Activated naive CD4-positive, alpha-beta T cell treated with anti-CD3 and anti-CD28 coated beads, Interleukin-2, amount 50 U/mL, for 16 hours (primary cell): Measurements from ENCODE around the gene SETD1A.

Experiments used
- DNase-seq: peaks from one replicate; pipeline ENCODE4 v3.0.0-alpha.2; 2020

SETD1A gene

GRCh38 chr16:30983898-30984610, 26.5 kb downstream of the SETD1A start:
- DNase-seq = no peak

GRCh38 chr16:30984669-30985400, 27.3 kb downstream of the SETD1A start, which contains the start of gene HSD3B7:
Gene HSD3B7, plus strand, starts transcription at chr16:30985207. Its CDS starts 452 bp downstream, at chr16:30985659.
- DNase-seq = peak; percentile 79

GRCh38 chr16:30985401-30986128, 28.0 kb downstream of the SETD1A start:
- no peak for DNase-seq

GRCh38 chr16:30986129-30986991, 28.8 kb downstream of the SETD1A start:
- no peak for DNase-seq

- no peak for DNase-seq
These were observed 30.1 kb downstream of the SETD1A start for GRCh38 chr16:30987581-30988190.

GRCh38 chr16:30989469-30990047, 32.0 kb downstream of the SETD1A start:
- no peak for DNase-seq

GRCh38 chr16:30990105-30990504, 32.6 kb downstream of the SETD1A start:
- no peak for DNase-seq

- no peak for DNase-seq
These were observed 33.5 kb downstream of the SETD1A start for GRCh38 chr16:30991052-30991451.

GRCh38 chr16:30992276-30992780, 34.8 kb downstream of the SETD1A start:
- DNase-seq = no peak

GRCh38 chr16:30992931-30993816, 35.6 kb downstream of the SETD1A start:
- DNase-seq = no peak

- DNase-seq = no peak
These were observed 38.4 kb downstream of the SETD1A start for GRCh38 chr16:30995927-30996323.

GRCh38 chr16:30996324-30996984, 38.9 kb downstream of the SETD1A start:
- no peak for DNase-seq

GRCh38 chr16:30996985-30997724, 39.6 kb downstream of the SETD1A start:
- DNase-seq = peak; percentile 79

GRCh38 chr16:30997725-30998711, 40.5 kb downstream of the SETD1A start:
- DNase-seq = no peak

- DNase-seq = no peak
These were observed 41.6 kb downstream of the SETD1A start for GRCh38 chr16:30998852-30999761.

- DNase-seq = no peak
These were observed 43.3 kb downstream of the SETD1A start for GRCh38 chr16:31000671-31001382.
